GM12872 (cell line): ENCODE data around the gene ERFL.

Experiments used
- CTCF ChIP-seq: IDR thresholded peaks from 3 replicates; pipeline ENCODE4 v1.5.1; 2011; ENCODE audit warnings: low read depth, mild to moderate bottlenecking, low read length, moderate library complexity; ENCODE audit not compliant: insufficient read depth

ERFL gene

GRCh38 chr19:41965106-41965505 is 36.9 kb upstream of the ERFL start:
- TF ChIP-seq CTCF = no peak

- TF ChIP-seq CTCF = no peak
Observed at GRCh38 chr19:41960973-41961372, 32.7 kb upstream of the ERFL start.

GRCh38 chr19:41959056-41960053 is 31.1 kb upstream of the ERFL start, which contains the start of gene RABAC1:
Gene RABAC1 (minus strand): TSS chr19:41959321. CDS start chr19:41959292, 29 bp downstream.
- TF ChIP-seq CTCF = peak; percentile 68

GRCh38 chr19:41958367-41959055 is 30.3 kb upstream of the ERFL start:
- TF ChIP-seq CTCF = no peak

- TF ChIP-seq CTCF = peak; percentile 78
Observed at GRCh38 chr19:41957838-41958366, 29.7 kb upstream of the ERFL start.

GRCh38 chr19:41957161-41957837 is 29.1 kb upstream of the ERFL start:
- TF ChIP-seq CTCF = no peak
